ENCODE results near the gene MAML1. TPM values are rescaled to one million over a fixed set of nuclear protein-coding genes. Genes with fewer than 3 reads are reported as not detected.

MAML1 gene
- total RNA-seq, 4 donors from 2014 or later: 31.8 to 51.3 (median 36.8) TPM

DNA sequence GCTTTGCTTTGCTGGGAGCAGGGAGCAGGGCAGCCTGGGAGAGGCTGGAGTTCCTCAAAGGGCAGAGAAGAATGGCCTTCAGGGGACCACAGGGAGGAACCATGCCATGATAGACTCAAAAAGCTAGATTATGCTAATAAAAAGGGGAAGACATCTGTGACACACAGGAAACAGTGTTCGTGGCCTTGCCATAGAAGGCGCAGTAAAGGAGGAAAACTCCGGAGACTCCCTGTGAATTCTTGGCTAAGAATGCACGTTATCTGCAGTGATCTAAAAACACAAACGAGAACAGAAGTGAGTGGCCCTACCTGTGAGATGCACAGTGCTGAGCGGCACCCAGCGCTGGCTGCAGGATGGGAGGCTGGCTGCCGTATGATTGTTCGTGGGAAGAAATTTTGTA is 45.3 kb downstream of the MAML1 start:
- TF ChIP-seq, protein P1, sequence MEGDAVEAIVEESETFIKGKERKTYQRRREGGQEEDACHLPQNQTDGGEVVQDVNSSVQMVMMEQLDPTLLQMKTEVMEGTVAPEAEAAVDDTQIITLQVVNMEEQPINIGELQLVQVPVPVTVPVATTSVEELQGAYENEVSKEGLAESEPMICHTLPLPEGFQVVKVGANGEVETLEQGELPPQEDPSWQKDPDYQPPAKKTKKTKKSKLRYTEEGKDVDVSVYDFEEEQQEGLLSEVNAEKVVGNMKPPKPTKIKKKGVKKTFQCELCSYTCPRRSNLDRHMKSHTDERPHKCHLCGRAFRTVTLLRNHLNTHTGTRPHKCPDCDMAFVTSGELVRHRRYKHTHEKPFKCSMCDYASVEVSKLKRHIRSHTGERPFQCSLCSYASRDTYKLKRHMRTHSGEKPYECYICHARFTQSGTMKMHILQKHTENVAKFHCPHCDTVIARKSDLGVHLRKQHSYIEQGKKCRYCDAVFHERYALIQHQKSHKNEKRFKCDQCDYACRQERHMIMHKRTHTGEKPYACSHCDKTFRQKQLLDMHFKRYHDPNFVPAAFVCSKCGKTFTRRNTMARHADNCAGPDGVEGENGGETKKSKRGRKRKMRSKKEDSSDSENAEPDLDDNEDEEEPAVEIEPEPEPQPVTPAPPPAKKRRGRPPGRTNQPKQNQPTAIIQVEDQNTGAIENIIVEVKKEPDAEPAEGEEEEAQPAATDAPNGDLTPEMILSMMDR (IDR thresholded peaks at IDR 0.05): no peak
- TF ChIP-seq EP300 (IDR thresholded peaks at IDR 0.05) (no peak), POLR2A (IDR thresholded peaks at IDR 0.05) (no peak), POLR2AphosphoS5 (IDR thresholded peaks at IDR 0.05) (no peak)
- H3K27ac ChIP-seq: no peak overlapping the region
- no peak overlapping the region for H3K4me3 ChIP-seq
- H3K36me3 ChIP-seq: peaks cover 0 to 74% of the 10 kb centered on the region in 2 donors
- 60 to 85% methylated on average over 1 to 5 of the region's 9 CpGs for WGBS, 2 donors (ENCODE audit: low coverage in 1 of 2)
- ATAC-seq: no peak
- H3K4me1 ChIP-seq: no peaks in the 10 kb centered on the region
- no peaks in the 10 kb centered on the region for H3K9me3 ChIP-seq
- no peaks in the 10 kb centered on the region for H3K27me3 ChIP-seq

DNA sequence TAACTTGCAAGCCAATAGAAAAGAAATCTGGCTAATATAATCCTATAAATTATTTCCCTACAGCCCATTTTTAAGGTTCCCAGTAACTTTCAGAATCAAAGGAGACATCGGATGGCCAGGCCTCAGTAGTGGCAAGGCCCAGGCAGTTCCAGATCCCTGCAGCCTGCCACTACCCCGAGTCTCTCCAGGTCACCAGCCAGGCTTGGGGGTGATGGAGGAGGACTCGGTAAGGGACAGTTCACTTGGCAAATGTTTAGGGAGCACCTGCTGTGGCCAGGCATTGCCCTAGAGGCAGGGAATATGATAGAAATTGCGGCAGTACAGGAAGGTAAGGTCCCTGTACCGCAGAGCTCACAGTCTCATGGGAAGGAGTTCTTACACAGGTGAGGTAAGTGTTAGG is 46.0 kb downstream of the MAML1 start:
- no peak overlapping the region for H3K4me3 ChIP-seq
- no peak for ATAC-seq
- no peaks in the 10 kb centered on the region for H3K4me1 ChIP-seq
- no peaks in the 10 kb centered on the region for H3K9me3 ChIP-seq
- H3K36me3 ChIP-seq: peaks cover 0 to 67% of the 10 kb centered on the region in 2 donors
- WGBS, 2 donors (ENCODE audit: low coverage in 1 of 2): 56 to 82% methylated on average over 2 to 4 of the region's 5 CpGs
- no peak overlapping the region for H3K27ac ChIP-seq
- TF ChIP-seq, protein P1 (IDR thresholded peaks at IDR 0.05): no peak
- no peak for TF ChIP-seq POLR2A (IDR thresholded peaks at IDR 0.05)
- TF ChIP-seq POLR2AphosphoS5 (IDR thresholded peaks at IDR 0.05): no peak
- no peak for TF ChIP-seq EP300 (IDR thresholded peaks at IDR 0.05)
- H3K27me3 ChIP-seq: no peaks in the 10 kb centered on the region

DNA sequence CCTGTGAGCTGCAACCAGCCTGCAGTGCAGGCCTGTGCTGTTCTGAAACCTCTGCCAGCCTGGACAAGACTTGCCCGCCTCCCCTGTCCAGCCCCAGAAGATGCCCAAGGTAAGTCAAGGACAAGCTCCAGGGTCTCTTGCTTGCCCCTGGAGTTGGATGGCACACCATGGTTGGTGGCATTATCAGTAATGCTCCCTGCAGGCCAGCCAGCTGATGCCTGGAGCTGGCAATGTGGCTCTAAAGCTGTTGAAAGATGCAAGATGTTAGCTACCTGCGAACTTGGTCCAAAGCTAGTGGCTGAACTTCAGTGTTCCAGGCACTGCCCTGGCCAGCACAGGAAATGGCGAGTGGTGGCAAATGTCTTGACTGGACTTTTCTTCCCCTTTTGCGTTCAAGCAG is 47.2 kb downstream of the MAML1 start:
- Histone ChIP-seq H3K36me3 (peaks cover 0 to 55% of the 10 kb centered on the region in 2 donors), H3K4me1 (no peaks in the 10 kb centered on the region), H3K4me3 (no peak overlapping the region), H3K27me3 (no peaks in the 10 kb centered on the region), H3K9me3 (no peaks in the 10 kb centered on the region), H3K27ac (no peak overlapping the region)
- TF ChIP-seq POLR2AphosphoS5 (IDR thresholded peaks at IDR 0.05): no peak
- TF ChIP-seq POLR2A (IDR thresholded peaks at IDR 0.05): no peak
- TF ChIP-seq, protein P1 (IDR thresholded peaks at IDR 0.05): no peak
- TF ChIP-seq EP300 (IDR thresholded peaks at IDR 0.05): no peak
- 66 to 92% methylated on average over 2 of the region's 4 CpGs for WGBS, 2 donors (ENCODE audit: low coverage in 1 of 2)
- no peak for ATAC-seq

DNA sequence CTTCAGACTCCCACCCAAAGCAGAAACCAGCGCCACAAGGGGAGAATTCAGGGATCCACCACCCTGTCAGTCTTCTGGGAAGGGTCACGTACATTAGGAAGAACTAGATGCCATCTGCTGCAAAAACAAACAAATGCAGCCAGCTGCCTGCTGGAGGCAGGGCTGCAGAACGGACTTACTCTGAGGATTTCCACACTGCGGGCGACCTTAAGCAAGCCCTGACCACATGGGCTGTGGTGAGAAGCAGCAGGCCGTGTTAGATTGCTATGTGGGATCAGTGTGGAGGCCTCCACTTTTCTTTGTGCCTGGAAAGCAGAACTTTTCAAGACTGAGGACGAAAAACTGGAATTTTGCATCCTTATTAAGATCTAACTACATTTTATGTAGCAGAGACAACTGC is 47.7 kb downstream of the MAML1 start:
- H3K4me1 ChIP-seq: no peaks in the 10 kb centered on the region
- H3K4me3 ChIP-seq: no peak overlapping the region
- H3K36me3 ChIP-seq: peaks cover 0 to 50% of the 10 kb centered on the region in 2 donors
- H3K27me3 ChIP-seq: no peaks in the 10 kb centered on the region
- TF ChIP-seq EP300 (IDR thresholded peaks at IDR 0.05) (no peak), POLR2A (IDR thresholded peaks at IDR 0.05) (no peak), POLR2AphosphoS5 (IDR thresholded peaks at IDR 0.05) (no peak)
- H3K27ac ChIP-seq: no peak overlapping the region
- no peaks in the 10 kb centered on the region for H3K9me3 ChIP-seq
- no peak for ATAC-seq
- 85 to 88% methylated on average over 4 to 5 of the region's 7 CpGs for WGBS, 2 donors (ENCODE audit: low coverage in 1 of 2)

DNA sequence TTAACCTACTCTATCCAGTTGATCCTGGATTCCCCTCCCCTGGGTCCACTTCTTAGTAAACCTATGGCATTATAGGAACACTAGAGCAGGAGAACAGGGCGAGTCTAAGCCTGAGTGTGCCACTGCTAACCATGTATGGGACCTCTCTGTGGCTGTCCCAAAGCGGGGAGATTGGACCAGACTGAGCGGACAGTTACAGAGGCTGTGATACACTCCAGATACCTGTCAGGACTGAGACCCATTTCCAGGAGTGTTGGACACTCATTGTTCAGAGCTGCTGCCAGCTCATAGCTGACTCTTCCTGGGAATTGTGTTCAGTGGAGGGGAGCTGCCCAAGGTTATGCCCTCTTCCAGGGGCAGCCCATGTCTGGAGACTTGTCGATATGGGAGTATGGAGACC is 49.2 kb downstream of the MAML1 start:
- H3K4me3 ChIP-seq: no peak overlapping the region
- no peaks in the 10 kb centered on the region for H3K9me3 ChIP-seq
- WGBS, 2 donors (ENCODE audit: low coverage in 1 of 2): 67 to 73% methylated on average over 1 to 3 of the region's 4 CpGs
- H3K27me3 ChIP-seq: no peaks in the 10 kb centered on the region
- H3K36me3 ChIP-seq: peaks cover 0 to 37% of the 10 kb centered on the region in 2 donors
- H3K27ac ChIP-seq: no peak overlapping the region
- no peak for ATAC-seq
- TF ChIP-seq POLR2AphosphoS5 (IDR thresholded peaks at IDR 0.05) (no peak), EP300 (IDR thresholded peaks at IDR 0.05) (no peak)
- no peaks in the 10 kb centered on the region for H3K4me1 ChIP-seq

DNA sequence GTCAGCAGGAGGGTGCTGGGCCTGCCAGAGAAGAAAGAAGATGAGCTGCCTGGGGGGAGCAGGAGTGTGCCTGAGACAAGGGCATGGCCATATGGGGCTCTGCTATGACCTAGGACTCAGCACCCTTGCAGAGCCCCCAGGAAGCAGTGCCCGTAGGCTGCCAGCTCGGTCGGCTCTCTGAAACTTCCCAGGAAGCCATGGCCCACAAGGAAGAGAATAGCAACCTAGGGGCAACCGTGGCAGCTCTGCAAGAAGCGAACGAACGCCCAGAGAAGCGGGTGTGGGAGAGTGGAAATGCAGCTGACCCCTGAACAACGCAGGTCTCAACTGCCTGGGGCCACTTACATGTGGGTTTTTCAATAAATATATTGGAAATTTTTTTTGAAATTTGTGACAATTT is 50.5 kb downstream of the MAML1 start:
- WGBS, 2 donors (ENCODE audit: low coverage in 1 of 2): 88 to 97% methylated on average over 1 to 6 of the region's 9 CpGs
- no peak for TF ChIP-seq POLR2A (IDR thresholded peaks at IDR 0.05)
- TF ChIP-seq, protein P1 (IDR thresholded peaks at IDR 0.05): no peak
- no peak for TF ChIP-seq EP300 (IDR thresholded peaks at IDR 0.05)
- no peak for TF ChIP-seq POLR2AphosphoS5 (IDR thresholded peaks at IDR 0.05)
- no peak overlapping the region for H3K27ac ChIP-seq
- H3K27me3 ChIP-seq: no peaks in the 10 kb centered on the region
- no peak for ATAC-seq
- H3K4me1 ChIP-seq: no peaks in the 10 kb centered on the region
- no peaks in the 10 kb centered on the region for H3K9me3 ChIP-seq
- H3K4me3 ChIP-seq: no peak overlapping the region
- peaks cover 0 to 27% of the 10 kb centered on the region in 2 donors for H3K36me3 ChIP-seq

Data from gastroesophageal sphincter (tissue), 4 donors.